Measurements from ENCODE around the gene PARVG.
A peak's percentile ranks its signal among the peaks of the same experiment; 100 is the strongest.

Gene PARVG

GRCh38 chr22:44204739-44205515 lies 24.2 kb downstream of the PARVG start:
- Histone ChIP-seq H3K4me1 (ENCODE audit: control insufficient read depth, insufficient read depth, low read length) (no peaks in the 10 kb centered on the region), H3K36me3 (ENCODE audit: control insufficient read depth, insufficient read depth, low read length) (no peaks in the 10 kb centered on the region), H3K27ac (ENCODE audit: low read depth, low read length) (no peak overlapping the region), H3K4me3 (ENCODE audit: low read length) (no peak overlapping the region), H3K9ac (ENCODE audit: low read length) (no peak overlapping the region), H3K27me3 (ENCODE audit: control insufficient read depth, insufficient read depth, low read length) (no peaks in the 10 kb centered on the region)

DNA sequence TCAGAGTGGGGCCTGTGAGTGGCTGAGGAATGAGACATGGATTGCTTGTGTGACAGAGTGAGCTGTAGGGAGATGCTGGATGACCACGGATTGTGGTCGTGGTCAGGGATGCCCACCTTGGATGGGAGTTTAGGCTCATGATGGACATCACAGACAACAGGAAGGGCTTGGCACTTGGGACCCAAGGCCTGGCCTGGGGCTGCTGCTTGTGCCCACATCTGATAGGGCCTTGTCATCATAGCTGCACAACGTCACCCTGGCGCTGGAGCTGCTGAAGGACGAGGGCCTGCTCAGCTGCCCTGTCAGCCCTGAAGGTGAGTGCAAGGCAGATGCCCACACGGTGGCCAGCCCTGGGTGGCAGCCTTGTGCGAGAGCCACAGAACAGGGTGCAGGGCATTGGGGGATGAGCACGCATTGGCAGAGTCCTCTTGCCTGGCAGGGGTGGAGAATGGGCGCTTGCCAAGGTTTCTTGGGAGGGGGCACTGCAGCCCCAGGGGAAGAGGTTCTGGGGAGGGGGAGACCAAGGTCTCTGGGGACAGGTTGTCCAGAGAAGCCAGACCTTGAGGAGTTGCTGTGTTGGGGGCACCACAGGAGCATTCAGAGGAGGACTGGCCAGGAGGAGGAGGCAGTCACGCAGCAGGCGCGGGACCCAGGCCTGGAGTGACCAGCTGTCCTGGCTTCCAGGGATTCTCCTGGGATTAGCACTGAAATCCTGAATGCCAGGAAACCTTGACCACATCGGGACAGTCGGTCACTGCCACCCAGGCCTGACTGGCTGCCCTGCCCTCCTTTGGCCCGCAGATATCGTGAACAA lies 25.0 kb downstream of the PARVG start:
- H3K36me3 ChIP-seq (ENCODE audit: control insufficient read depth, insufficient read depth, low read length) = no peaks in the 10 kb centered on the region
- no peaks in the 10 kb centered on the region for H3K4me1 ChIP-seq (ENCODE audit: control insufficient read depth, insufficient read depth, low read length)
- H3K27me3 ChIP-seq (ENCODE audit: control insufficient read depth, insufficient read depth, low read length) = no peaks in the 10 kb centered on the region
- no peak overlapping the region for H3K4me3 ChIP-seq (ENCODE audit: low read length)
- no peak overlapping the region for H3K9ac ChIP-seq (ENCODE audit: low read length)
- H3K27ac ChIP-seq (ENCODE audit: low read depth, low read length) = no peak overlapping the region

DNA sequence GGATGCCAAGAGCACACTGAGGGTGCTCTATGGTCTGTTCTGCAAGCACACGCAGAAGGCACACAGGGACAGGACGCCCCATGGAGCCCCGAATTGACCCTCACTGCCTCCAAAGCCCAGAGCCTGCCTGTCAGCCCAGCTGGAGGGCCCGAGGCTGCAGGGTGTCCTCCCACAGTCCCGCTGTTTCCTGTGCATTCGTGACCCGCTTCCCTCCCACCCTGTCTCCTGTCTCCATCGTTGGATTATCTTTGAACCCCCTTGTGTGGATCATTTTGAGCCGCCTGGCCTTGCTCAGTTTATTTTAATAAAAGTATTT lies 25.6 kb downstream of the PARVG start:
- Histone ChIP-seq H3K4me1 (ENCODE audit: control insufficient read depth, insufficient read depth, low read length) (no peaks in the 10 kb centered on the region), H3K9ac (ENCODE audit: low read length) (no peak overlapping the region), H3K4me3 (ENCODE audit: low read length) (no peak overlapping the region), H3K27me3 (ENCODE audit: control insufficient read depth, insufficient read depth, low read length) (no peaks in the 10 kb centered on the region), H3K27ac (ENCODE audit: low read depth, low read length) (no peak overlapping the region), H3K36me3 (ENCODE audit: control insufficient read depth, insufficient read depth, low read length) (no peaks in the 10 kb centered on the region)

DNA sequence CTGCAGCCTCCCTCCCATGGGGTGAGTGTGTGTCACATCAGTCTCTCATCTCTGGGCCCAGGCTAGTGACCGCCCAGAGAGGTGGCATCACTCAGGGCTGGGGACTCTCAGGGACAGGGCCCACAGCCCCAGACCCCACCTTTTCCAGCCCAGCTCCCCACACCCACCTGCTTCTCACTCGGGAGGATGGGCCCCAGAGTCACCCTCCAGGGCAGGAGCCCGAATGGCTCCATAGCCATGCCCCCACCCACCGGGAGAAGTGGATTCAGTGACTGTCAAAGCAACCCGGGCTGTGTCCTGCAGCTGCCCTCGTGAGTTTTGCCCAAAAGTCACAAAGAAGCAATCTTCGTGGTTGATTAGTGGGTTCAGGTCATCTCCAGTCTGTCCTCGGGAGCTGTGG lies 26.0 kb downstream of the PARVG start:
- no peaks in the 10 kb centered on the region for H3K4me1 ChIP-seq (ENCODE audit: control insufficient read depth, insufficient read depth, low read length)
- H3K4me3 ChIP-seq (ENCODE audit: low read length) = no peak overlapping the region
- H3K9ac ChIP-seq (ENCODE audit: low read length) = no peak overlapping the region
- no peaks in the 10 kb centered on the region for H3K36me3 ChIP-seq (ENCODE audit: control insufficient read depth, insufficient read depth, low read length)
- H3K27ac ChIP-seq (ENCODE audit: low read depth, low read length) = no peak overlapping the region
- H3K27me3 ChIP-seq (ENCODE audit: control insufficient read depth, insufficient read depth, low read length) = no peaks in the 10 kb centered on the region

DNA sequence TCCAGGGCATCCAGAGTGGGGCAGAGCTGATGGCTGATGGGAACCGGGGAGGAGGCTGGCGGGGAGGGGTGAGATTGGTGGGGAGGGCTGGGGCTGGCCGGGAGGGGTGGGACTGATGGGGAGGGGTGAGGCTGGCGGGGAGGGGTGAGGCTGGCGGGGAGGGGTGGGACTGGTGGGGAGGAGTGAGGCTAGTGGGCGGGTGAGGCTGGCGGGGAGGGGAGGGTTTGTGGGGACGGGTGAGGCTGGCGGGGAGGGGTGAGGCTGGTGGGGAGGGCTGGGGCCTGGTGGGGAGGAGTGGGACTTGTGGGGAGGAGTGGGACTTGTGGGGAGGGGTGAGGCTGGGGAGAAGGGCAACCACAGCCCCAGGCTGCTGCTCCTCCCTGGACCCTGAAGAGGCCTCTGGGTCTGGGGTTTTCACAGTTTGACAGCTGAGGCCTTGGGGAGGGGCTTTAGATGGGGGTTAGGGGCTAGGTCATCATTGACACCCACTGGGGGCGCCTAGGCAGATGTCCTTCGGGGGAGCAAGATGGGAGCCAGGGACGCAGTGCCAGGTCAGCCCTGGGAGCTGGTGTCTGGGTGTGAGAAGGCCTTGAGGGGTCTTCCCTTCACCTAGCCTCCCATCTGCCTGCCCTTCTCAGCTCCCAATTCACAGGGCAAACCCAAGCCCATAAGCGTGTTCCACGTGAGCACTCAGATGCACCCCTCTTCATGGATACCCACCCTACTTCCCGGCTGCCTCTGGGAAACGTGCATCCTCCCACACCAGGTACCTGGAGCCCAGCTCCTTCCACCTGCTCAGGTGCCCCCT lies 26.7 kb downstream of the PARVG start:
- H3K27me3 ChIP-seq (ENCODE audit: control insufficient read depth, insufficient read depth, low read length) = no peaks in the 10 kb centered on the region
- H3K4me1 ChIP-seq (ENCODE audit: control insufficient read depth, insufficient read depth, low read length) = no peaks in the 10 kb centered on the region
- no peak overlapping the region for H3K4me3 ChIP-seq (ENCODE audit: low read length)
- no peaks in the 10 kb centered on the region for H3K36me3 ChIP-seq (ENCODE audit: control insufficient read depth, insufficient read depth, low read length)
- no peak overlapping the region for H3K9ac ChIP-seq (ENCODE audit: low read length)
- H3K27ac ChIP-seq (ENCODE audit: low read depth, low read length) = no peak overlapping the region

DNA sequence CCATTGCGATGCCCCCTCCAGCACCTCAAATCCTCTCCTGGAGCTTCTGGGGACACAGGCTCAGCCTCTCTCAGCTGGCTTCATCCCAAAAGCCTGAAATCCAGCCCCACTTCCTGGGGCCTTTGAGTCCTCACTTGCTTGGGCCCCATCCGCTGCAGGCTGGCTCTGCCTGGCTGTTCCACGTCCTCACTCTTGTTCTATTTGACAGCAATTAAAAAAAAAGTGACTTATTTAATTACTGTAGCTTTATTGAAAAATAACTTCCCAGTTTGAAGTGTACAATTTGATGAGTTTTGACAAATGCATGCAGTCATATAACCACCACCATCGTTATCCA lies 27.2 kb downstream of the PARVG start:
- Histone ChIP-seq H3K4me3 (ENCODE audit: low read length) (no peak overlapping the region), H3K4me1 (ENCODE audit: control insufficient read depth, insufficient read depth, low read length) (no peaks in the 10 kb centered on the region), H3K27me3 (ENCODE audit: control insufficient read depth, insufficient read depth, low read length) (no peaks in the 10 kb centered on the region), H3K36me3 (ENCODE audit: control insufficient read depth, insufficient read depth, low read length) (no peaks in the 10 kb centered on the region), H3K9ac (ENCODE audit: low read length) (no peak overlapping the region), H3K27ac (ENCODE audit: low read depth, low read length) (no peak overlapping the region)

DNA sequence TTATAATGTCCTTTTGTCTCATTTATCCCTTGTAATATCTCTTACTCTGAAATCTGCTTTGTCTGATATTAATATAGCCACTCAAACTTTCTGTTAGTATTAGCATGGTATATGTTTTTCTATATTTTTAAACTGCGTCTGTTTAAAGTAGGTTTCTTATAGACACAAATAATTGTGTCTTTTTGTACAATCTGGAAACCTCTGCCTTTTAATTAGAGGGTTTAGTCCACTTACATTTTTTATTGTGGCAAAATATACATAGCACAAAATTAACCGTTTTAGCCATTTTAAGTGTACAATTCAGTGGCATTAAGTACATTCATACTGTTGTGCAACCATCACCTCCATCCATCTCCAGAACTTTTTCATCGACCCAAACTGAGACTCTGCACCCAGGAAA lies 28.6 kb downstream of the PARVG start:
- no peaks in the 10 kb centered on the region for H3K4me1 ChIP-seq (ENCODE audit: control insufficient read depth, insufficient read depth, low read length)
- no peak overlapping the region for H3K4me3 ChIP-seq (ENCODE audit: low read length)
- H3K27ac ChIP-seq (ENCODE audit: low read depth, low read length) = no peak overlapping the region
- H3K9ac ChIP-seq (ENCODE audit: low read length) = no peak overlapping the region
- no peaks in the 10 kb centered on the region for H3K27me3 ChIP-seq (ENCODE audit: control insufficient read depth, insufficient read depth, low read length)
- no peaks in the 10 kb centered on the region for H3K36me3 ChIP-seq (ENCODE audit: control insufficient read depth, insufficient read depth, low read length)

DNA sequence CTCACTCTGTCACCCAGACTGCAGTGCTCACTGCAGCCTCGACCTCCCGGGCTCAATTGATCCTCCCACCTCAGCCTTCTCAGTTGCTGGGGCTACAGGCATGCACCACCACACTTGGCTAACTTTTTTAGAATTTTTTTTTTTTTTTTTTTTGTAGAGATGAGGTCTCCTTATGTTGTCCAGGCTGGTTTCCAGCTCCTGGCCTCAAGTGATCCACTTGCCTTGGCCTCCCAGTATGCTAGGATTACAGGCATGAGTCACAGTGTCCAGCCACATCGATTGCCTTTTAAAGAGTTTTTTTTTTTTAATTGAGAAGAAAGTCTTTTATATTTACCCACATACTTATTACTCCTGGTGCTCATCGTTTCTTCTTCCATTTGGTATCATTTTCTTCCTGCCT lies 30.0 kb downstream of the PARVG start:
- H3K4me3 ChIP-seq (ENCODE audit: low read length) = no peak overlapping the region
- H3K4me1 ChIP-seq (ENCODE audit: control insufficient read depth, insufficient read depth, low read length) = no peaks in the 10 kb centered on the region
- H3K9ac ChIP-seq (ENCODE audit: low read length) = no peak overlapping the region
- no peaks in the 10 kb centered on the region for H3K36me3 ChIP-seq (ENCODE audit: control insufficient read depth, insufficient read depth, low read length)
- H3K27me3 ChIP-seq (ENCODE audit: control insufficient read depth, insufficient read depth, low read length) = no peaks in the 10 kb centered on the region
- no peak overlapping the region for H3K27ac ChIP-seq (ENCODE audit: low read depth, low read length)

DNA sequence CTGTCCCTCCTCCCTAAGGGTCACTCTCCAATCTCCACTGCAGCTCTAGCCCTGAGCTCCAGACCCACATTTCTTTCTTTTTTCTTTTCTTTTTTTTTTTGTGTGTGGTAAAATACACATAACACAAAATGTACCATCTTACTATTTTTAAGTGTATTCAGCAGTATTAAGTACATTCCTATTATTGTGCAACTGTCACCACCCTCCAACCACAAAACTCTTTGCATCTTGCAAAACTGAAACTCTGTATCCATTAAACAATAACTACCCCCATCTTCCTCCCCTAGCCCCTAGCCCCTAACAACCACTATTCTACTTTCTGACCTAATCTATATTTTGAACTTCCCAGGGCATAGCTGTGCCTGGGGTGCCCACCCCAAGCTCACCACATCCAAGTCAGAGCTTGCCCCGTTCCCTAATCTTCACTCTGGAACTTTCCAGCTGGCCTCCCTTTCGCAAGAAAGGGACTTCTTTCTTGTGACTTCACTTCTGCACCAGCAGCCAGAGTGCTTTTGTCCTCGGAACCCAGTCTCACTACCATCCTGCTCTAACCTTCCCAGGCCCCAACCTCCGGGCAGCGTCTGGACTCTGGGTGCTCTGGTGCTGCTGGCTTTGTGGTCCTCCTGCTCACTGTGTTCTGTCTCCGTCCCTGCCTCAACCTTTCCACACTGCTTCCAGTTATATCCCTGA lies 30.7 kb downstream of the PARVG start:
- H3K27ac ChIP-seq (ENCODE audit: low read depth, low read length) = peak overlapping the region; percentile 40
- no peaks in the 10 kb centered on the region for H3K27me3 ChIP-seq (ENCODE audit: control insufficient read depth, insufficient read depth, low read length)
- no peak overlapping the region for H3K9ac ChIP-seq (ENCODE audit: low read length)
- no peak overlapping the region for H3K4me3 ChIP-seq (ENCODE audit: low read length)
- H3K36me3 ChIP-seq (ENCODE audit: control insufficient read depth, insufficient read depth, low read length) = no peaks in the 10 kb centered on the region
- no peaks in the 10 kb centered on the region for H3K4me1 ChIP-seq (ENCODE audit: control insufficient read depth, insufficient read depth, low read length)

DNA sequence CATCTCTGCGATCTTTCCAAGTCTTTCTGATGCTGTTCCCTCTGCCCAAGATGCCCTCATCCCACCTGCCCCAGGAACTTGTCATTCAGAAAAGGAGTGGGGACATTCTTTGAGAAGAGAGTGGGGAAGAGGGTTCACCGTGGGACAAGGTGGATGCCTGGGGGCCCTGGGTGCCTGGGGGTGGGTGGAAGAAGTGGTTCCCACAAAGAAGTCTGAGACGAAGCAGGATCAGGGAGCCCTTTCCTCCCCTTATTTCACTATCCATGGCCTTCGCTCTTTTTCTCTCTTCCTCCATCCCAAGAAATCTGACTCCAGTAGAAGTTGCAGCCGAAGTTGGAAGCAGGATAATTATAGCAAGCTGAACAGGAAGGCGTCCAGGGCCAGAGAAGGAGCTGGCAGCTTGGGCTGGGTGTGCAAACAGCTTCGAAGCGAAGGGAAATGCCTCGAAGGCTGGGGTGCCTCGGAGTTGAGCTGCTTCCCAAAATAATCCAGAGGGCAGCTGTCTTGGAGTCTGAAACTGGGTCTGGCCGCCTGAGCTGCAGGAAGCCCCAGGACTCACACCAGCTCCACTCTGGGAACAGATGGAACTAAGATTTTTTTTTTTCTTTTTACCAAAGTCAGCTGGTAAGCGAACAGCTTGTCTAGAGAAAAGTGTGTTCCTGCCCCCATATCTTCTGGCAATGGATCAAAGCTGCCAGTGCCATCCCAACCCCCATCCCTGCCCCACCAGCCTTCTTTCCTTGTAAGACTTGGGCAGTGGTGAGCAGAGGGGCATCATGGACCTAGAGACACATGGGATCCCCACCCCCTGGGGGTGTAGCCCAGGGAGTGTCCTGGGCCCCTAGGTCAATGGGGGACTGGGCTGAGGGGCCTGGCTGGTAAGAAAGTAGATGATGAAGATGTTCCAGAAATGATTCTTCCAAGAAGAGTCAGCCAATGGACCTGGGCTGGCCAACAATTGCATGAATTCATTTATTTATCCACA lies 31.5 kb downstream of the PARVG start:
- no peaks in the 10 kb centered on the region for H3K36me3 ChIP-seq (ENCODE audit: control insufficient read depth, insufficient read depth, low read length)
- H3K9ac ChIP-seq (ENCODE audit: low read length) = no peak overlapping the region
- no peak overlapping the region for H3K4me3 ChIP-seq (ENCODE audit: low read length)
- H3K27ac ChIP-seq (ENCODE audit: low read depth, low read length) = peak overlapping the region; percentile 40
- H3K4me1 ChIP-seq (ENCODE audit: control insufficient read depth, insufficient read depth, low read length) = no peaks in the 10 kb centered on the region
- H3K27me3 ChIP-seq (ENCODE audit: control insufficient read depth, insufficient read depth, low read length) = no peaks in the 10 kb centered on the region

DNA sequence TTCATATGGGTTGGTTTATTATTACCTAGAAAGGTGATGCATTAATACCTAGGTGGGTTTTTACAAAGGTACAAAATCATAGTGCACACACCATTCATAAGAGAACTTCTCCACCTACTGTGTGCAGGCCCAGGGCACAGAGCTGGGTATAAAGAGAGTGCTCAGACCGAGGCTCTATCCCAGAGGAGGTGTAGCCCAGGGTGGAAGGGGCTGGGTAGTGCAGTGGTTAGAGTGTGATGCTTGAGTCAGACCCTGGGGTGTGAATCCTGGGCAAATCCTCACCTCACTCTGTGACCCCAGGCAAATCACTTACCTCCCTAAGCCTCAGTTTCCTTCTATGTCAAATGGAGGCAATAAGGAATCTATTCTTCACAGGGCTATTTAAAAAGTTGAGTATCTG lies 32.2 kb downstream of the PARVG start:
- no peaks in the 10 kb centered on the region for H3K27me3 ChIP-seq (ENCODE audit: control insufficient read depth, insufficient read depth, low read length)
- H3K4me3 ChIP-seq (ENCODE audit: low read length) = no peak overlapping the region
- H3K27ac ChIP-seq (ENCODE audit: low read depth, low read length) = no peak overlapping the region
- H3K36me3 ChIP-seq (ENCODE audit: control insufficient read depth, insufficient read depth, low read length) = no peaks in the 10 kb centered on the region
- no peaks in the 10 kb centered on the region for H3K4me1 ChIP-seq (ENCODE audit: control insufficient read depth, insufficient read depth, low read length)
- no peak overlapping the region for H3K9ac ChIP-seq (ENCODE audit: low read length)

Data from rectal smooth muscle tissue (tissue), 1 donor.